Activated CD4-positive, alpha-beta T cell treated with anti-CD3 and anti-CD28 coated beads for 36 hours (primary cell): ENCODE results near the gene SGCD. TPM values are rescaled to one million over a fixed set of nuclear protein-coding genes. Genes with fewer than 3 reads are reported as not detected.

Source experiments
- ATAC-seq: fragments of 200-7000 bp; cut with Tn5 transposase; one replicate; pipeline ENCODE4 v1.10.0; 2021; ENCODE audit warnings: mild to moderate bottlenecking, moderate library complexity
- CTCF ChIA-PET: fragments of 350-600 bp; sonication (Branson Sonifier 250); formaldehyde crosslinking; loops from one replicate; lab custom pipeline; 2021; ENCODE audit warnings: antibody characterized with exemption; lab: Charles Lee
- POLR2A ChIA-PET: fragments of 350-600 bp; sonication (Branson Sonifier 250); formaldehyde crosslinking; loops from one replicate; lab custom pipeline; 2021; ENCODE audit warnings: antibody characterized with exemption, inconsistent platforms; lab: Charles Lee
- DNase-seq: peaks from one replicate; pipeline ENCODE4 v3.0.0-alpha.2; 2020
- H3K27ac Mint-ChIP-seq: one replicate; pipeline ENCODE4 v1.8.0; 2021; ENCODE audit warnings: mixed read lengths
- H3K27me3 Mint-ChIP-seq: one replicate; pipeline ENCODE4 v1.8.0; 2021; ENCODE audit warnings: mixed read lengths
- H3K36me3 Mint-ChIP-seq: one replicate; pipeline ENCODE4 v1.8.0; 2021; ENCODE audit warnings: low read depth, mixed read lengths
- H3K4me1 Mint-ChIP-seq: one replicate; pipeline ENCODE4 v1.8.0; 2021; ENCODE audit warnings: mixed read lengths
- H3K4me3 Mint-ChIP-seq: one replicate; pipeline ENCODE4 v1.8.0; 2021; ENCODE audit warnings: mild to moderate bottlenecking, moderate library complexity, mixed read lengths
- H3K9me3 Mint-ChIP-seq: one replicate; pipeline ENCODE4 v1.8.0; 2021; ENCODE audit warnings: low read depth, mixed read lengths
- intact Hi-C, 2 experiments: fragments of 100-400 bp; cut with DNase I in 1 of 2; cut with micrococcal nuclease in 1 of 2; formaldehyde crosslinking; loops; one replicate each; pipeline versions ENCODE4 v1.14.2 to v1.15.1; 2022 to 2024; cut with DNase I, micrococcal nuclease
- total RNA-seq, 2 experiments: library from RNA; stranded (reverse); gene quantifications; one replicate each; pipeline ENCODE4 v1.2.3, GENCODE V29; 2021

SGCD gene
- total RNA-seq, 2 experiments from 2014 or later = not detected

- Mint-ChIP-seq H3K27me3 (peaks cover 14% of the 10 kb centered on the region), H3K9me3 (no peaks in the 10 kb centered on the region), H3K27ac (no peak overlapping the region), H3K4me1 (no peaks in the 10 kb centered on the region), H3K4me3 (no peak overlapping the region), H3K36me3 (no peaks in the 10 kb centered on the region)
- ATAC-seq (no peak), DNase-seq (no peak)
- POLR2A ChIA-PET = no interaction called here
- CTCF ChIA-PET = no interaction called here
- intact Hi-C loops = no loop called here
Observed at GRCh38 chr5:156427315-156427714, 100.4 kb downstream of the SGCD start.

GRCh38 chr5:156431956-156432829 is 105.2 kb downstream of the SGCD start:
- ChIA-PET CTCF (interaction anchor here (0.6 kb wide), 1 partner anchor 1530 kb away, joined by 3 read pairs; no protein-coding TSS in a partner anchor), POLR2A (no interaction called here)
- H3K27me3 Mint-ChIP-seq = peaks cover 14% of the 10 kb centered on the region
- intact Hi-C loops = no loop called here
- H3K4me3 Mint-ChIP-seq = no peak overlapping the region
- ATAC-seq (no peak), DNase-seq (no peak)
- no peaks in the 10 kb centered on the region for H3K36me3 Mint-ChIP-seq
- H3K9me3 Mint-ChIP-seq = no peaks in the 10 kb centered on the region
- no peaks in the 10 kb centered on the region for H3K4me1 Mint-ChIP-seq
- no peak overlapping the region for H3K27ac Mint-ChIP-seq

GRCh38 chr5:156432830-156433105 is 105.8 kb downstream of the SGCD start:
- no peak for ATAC-seq
- Mint-ChIP-seq H3K4me1 (no peaks in the 10 kb centered on the region), H3K4me3 (no peak overlapping the region), H3K9me3 (no peaks in the 10 kb centered on the region), H3K36me3 (no peaks in the 10 kb centered on the region), H3K27me3 (peaks cover 14% of the 10 kb centered on the region), H3K27ac (no peak overlapping the region)
- POLR2A ChIA-PET = no interaction called here
- CTCF ChIA-PET = interaction anchor here (0.6 kb wide), 1 partner anchor 1530 kb away, joined by 3 read pairs; no protein-coding TSS in a partner anchor
- intact Hi-C loops = no loop called here
- DNase-seq = no peak

GRCh38 chr5:156434471-156434870 is 107.5 kb downstream of the SGCD start:
- H3K4me1 Mint-ChIP-seq = no peaks in the 10 kb centered on the region
- H3K27me3 Mint-ChIP-seq = peaks cover 9% of the 10 kb centered on the region
- intact Hi-C loops = no loop called here
- DNase-seq = no peak
- ChIA-PET CTCF (no interaction called here), POLR2A (no interaction called here)
- no peak for ATAC-seq
- no peaks in the 10 kb centered on the region for H3K9me3 Mint-ChIP-seq
- H3K4me3 Mint-ChIP-seq = no peak overlapping the region
- no peaks in the 10 kb centered on the region for H3K36me3 Mint-ChIP-seq
- H3K27ac Mint-ChIP-seq = no peak overlapping the region

GRCh38 chr5:156435101-156435500 is 108.1 kb downstream of the SGCD start:
- DNase-seq = no peak
- H3K4me3 Mint-ChIP-seq = no peak overlapping the region
- H3K36me3 Mint-ChIP-seq = no peaks in the 10 kb centered on the region
- no peaks in the 10 kb centered on the region for H3K4me1 Mint-ChIP-seq
- no peak for ATAC-seq
- ChIA-PET POLR2A (no interaction called here), CTCF (interaction anchor here (1.4 kb wide), 1 partner anchor 12 kb away, joined by 3 read pairs; no protein-coding TSS in a partner anchor)
- peaks cover 11% of the 10 kb centered on the region for H3K27me3 Mint-ChIP-seq
- H3K27ac Mint-ChIP-seq = no peak overlapping the region
- H3K9me3 Mint-ChIP-seq = no peaks in the 10 kb centered on the region
- intact Hi-C loops = no loop called here

GRCh38 chr5:156438076-156438475 is 111.1 kb downstream of the SGCD start:
- no peak overlapping the region for H3K27ac Mint-ChIP-seq
- intact Hi-C loops = no loop called here
- peaks cover 2% of the 10 kb centered on the region for H3K27me3 Mint-ChIP-seq
- H3K4me1 Mint-ChIP-seq = no peaks in the 10 kb centered on the region
- H3K9me3 Mint-ChIP-seq = no peaks in the 10 kb centered on the region
- ATAC-seq = no peak
- DNase-seq = no peak
- ChIA-PET CTCF (no interaction called here), POLR2A (no interaction called here)
- H3K36me3 Mint-ChIP-seq = no peaks in the 10 kb centered on the region
- no peak overlapping the region for H3K4me3 Mint-ChIP-seq

GRCh38 chr5:156444753-156445291 is 117.9 kb downstream of the SGCD start:
- no peaks in the 10 kb centered on the region for H3K36me3 Mint-ChIP-seq
- H3K9me3 Mint-ChIP-seq = no peaks in the 10 kb centered on the region
- H3K4me3 Mint-ChIP-seq = no peak overlapping the region
- POLR2A ChIA-PET = no interaction called here
- ATAC-seq (no peak), DNase-seq (no peak)
- CTCF ChIA-PET = no interaction called here
- intact Hi-C loops = no loop called here
- H3K27ac Mint-ChIP-seq = no peak overlapping the region
- H3K27me3 Mint-ChIP-seq = peaks cover 29% of the 10 kb centered on the region
- no peaks in the 10 kb centered on the region for H3K4me1 Mint-ChIP-seq

GRCh38 chr5:156446526-156446925 is 119.6 kb downstream of the SGCD start:
- CTCF ChIA-PET = interaction anchor here (1.4 kb wide), 1 partner anchor 11 kb away, joined by 3 read pairs; no protein-coding TSS in a partner anchor
- Mint-ChIP-seq H3K4me1 (no peaks in the 10 kb centered on the region), H3K36me3 (no peaks in the 10 kb centered on the region), H3K27me3 (peaks cover 32% of the 10 kb centered on the region), H3K4me3 (no peak overlapping the region), H3K9me3 (no peaks in the 10 kb centered on the region), H3K27ac (no peak overlapping the region)
- ATAC-seq (no peak), DNase-seq (no peak)
- POLR2A ChIA-PET = no interaction called here
- intact Hi-C loops = no loop called here

GRCh38 chr5:156450778-156451177 is 123.8 kb downstream of the SGCD start:
- no peaks in the 10 kb centered on the region for H3K9me3 Mint-ChIP-seq
- CTCF ChIA-PET = interaction anchor here (0.6 kb wide), 1 partner anchor 997 kb away, joined by 3 read pairs; no protein-coding TSS in a partner anchor
- H3K27ac Mint-ChIP-seq = no peak overlapping the region
- intact Hi-C loops = no loop called here
- H3K27me3 Mint-ChIP-seq = peaks cover 23% of the 10 kb centered on the region
- DNase-seq = no peak
- POLR2A ChIA-PET = no interaction called here
- ATAC-seq = no peak
- H3K4me3 Mint-ChIP-seq = no peak overlapping the region
- H3K4me1 Mint-ChIP-seq = no peaks in the 10 kb centered on the region
- no peaks in the 10 kb centered on the region for H3K36me3 Mint-ChIP-seq

- H3K27me3 Mint-ChIP-seq = peaks cover 22% of the 10 kb centered on the region
- H3K4me1 Mint-ChIP-seq = no peaks in the 10 kb centered on the region
- intact Hi-C loops = no loop called here
- ATAC-seq = no peak
- no peaks in the 10 kb centered on the region for H3K9me3 Mint-ChIP-seq
- no peak overlapping the region for H3K27ac Mint-ChIP-seq
- H3K4me3 Mint-ChIP-seq = no peak overlapping the region
- no peaks in the 10 kb centered on the region for H3K36me3 Mint-ChIP-seq
- DNase-seq = no peak
- ChIA-PET POLR2A (no interaction called here), CTCF (interaction anchor here (1.3 kb wide), 1 partner anchor 10 kb away, joined by 4 read pairs; no protein-coding TSS in a partner anchor)
Observed at GRCh38 chr5:156451505-156451904, 124.5 kb downstream of the SGCD start.

GRCh38 chr5:156456857-156457256 is 129.9 kb downstream of the SGCD start:
- CTCF ChIA-PET = no interaction called here
- Mint-ChIP-seq H3K4me3 (no peak overlapping the region), H3K4me1 (no peaks in the 10 kb centered on the region), H3K27me3 (peaks cover 12% of the 10 kb centered on the region), H3K36me3 (no peaks in the 10 kb centered on the region), H3K27ac (no peak overlapping the region), H3K9me3 (no peaks in the 10 kb centered on the region)
- DNase-seq (no peak), ATAC-seq (no peak)
- intact Hi-C loops = no loop called here
- POLR2A ChIA-PET = no interaction called here
